GM23338 (cell line): Measurements from ENCODE around the gene TCP11L2. TPM values are rescaled to one million over a fixed set of nuclear protein-coding genes. Genes with fewer than 3 reads are reported as not detected.
A peak's percentile ranks its signal among the peaks of the same experiment; 100 is the strongest.

Source experiments
- ATAC-seq: fragments of 200-7000 bp; cut with Tn5 transposase; 3 replicates; pipeline ENCODE4 v1.9.1; 2020
- DNase-seq: peaks from one replicate; pipeline ENCODE4 v3.0.0-alpha.2; 2015; ENCODE audit warnings: low spot score
- H2AFZ ChIP-seq: fragments of 200-600 bp; sonication (generic); 2 replicates; pipeline ENCODE4 v1.8.0; 2016; ENCODE audit warnings: antibody characterized with exemption, mild to moderate bottlenecking, moderate library complexity
- H3F3A ChIP-seq: fragments of 200-600 bp; sonication (generic); replicated peaks from 2 replicates; pipeline ENCODE4 v1.8.0; 2017; ENCODE audit warnings: antibody characterized with exemption, mixed run types, low read depth
- H3K27ac ChIP-seq: fragments of 200-600 bp; sonication (generic); 2 replicates; pipeline ENCODE4 v1.6.1; 2016; ENCODE audit warnings: low read depth
- H3K27me3 ChIP-seq: fragments of 200-600 bp; sonication (generic); 2 replicates; pipeline ENCODE4 v1.8.0; 2016; ENCODE audit warnings: mild to moderate bottlenecking, mixed run types, moderate library complexity; ENCODE audit not compliant: insufficient read depth
- H3K36me3 ChIP-seq: fragments of 200-600 bp; sonication (generic); 2 replicates; pipeline ENCODE4 v1.8.0; 2016; ENCODE audit warnings: mild to moderate bottlenecking; ENCODE audit not compliant: insufficient read depth
- H3K4me1 ChIP-seq: fragments of 200-600 bp; sonication (generic); 2 replicates; pipeline ENCODE4 v1.8.0; 2016; ENCODE audit warnings: mild to moderate bottlenecking, moderate library complexity; ENCODE audit not compliant: insufficient read depth
- H3K4me2 ChIP-seq: fragments of 200-600 bp; sonication (generic); 2 replicates; pipeline ENCODE4 v1.7.1; 2017; ENCODE audit warnings: mixed run types
- H3K4me3 ChIP-seq: fragments of 200-600 bp; sonication (generic); 2 replicates; pipeline ENCODE4 v1.6.1; 2016; ENCODE audit warnings: mixed run types
- H3K79me2 ChIP-seq: fragments of 200-600 bp; sonication (generic); replicated peaks from 2 replicates; pipeline ENCODE4 v1.8.0; 2017; ENCODE audit warnings: mild to moderate bottlenecking; ENCODE audit not compliant: insufficient read depth
- H3K9me2 ChIP-seq: fragments of 200-600 bp; sonication (generic); 2 replicates; pipeline ENCODE4 v1.8.0; 2017; ENCODE audit not compliant: insufficient read depth
- H4K20me1 ChIP-seq: fragments of 200-600 bp; sonication (generic); replicated peaks from 2 replicates; pipeline ENCODE4 v1.8.0; 2017; ENCODE audit warnings: mild to moderate bottlenecking; ENCODE audit not compliant: insufficient read depth
- H3K27ac Mint-ChIP-seq: 2 replicates; pipeline ENCODE4 v1.8.0; 2020; ENCODE audit warnings: inconsistent platforms, mild to moderate bottlenecking, moderate library complexity, mixed read lengths
- H3K27me3 Mint-ChIP-seq: 3 replicates; pipeline ENCODE4 v1.8.0; 2022; ENCODE audit warnings: low read depth, mild to moderate bottlenecking, moderate library complexity, mixed read lengths, inconsistent platforms; ENCODE audit not compliant: insufficient read depth, poor library complexity
- H3K36me3 Mint-ChIP-seq: 3 replicates; pipeline ENCODE4 v1.8.0; 2021; ENCODE audit warnings: low read depth, mild to moderate bottlenecking, inconsistent platforms, moderate library complexity, mixed read lengths
- H3K4me1 Mint-ChIP-seq: 3 replicates; pipeline ENCODE4 v1.8.0; 2020; ENCODE audit warnings: mild to moderate bottlenecking, inconsistent platforms, mixed read lengths
- H3K4me3 Mint-ChIP-seq: 3 replicates; pipeline ENCODE4 v1.8.0; 2021; ENCODE audit warnings: moderate library complexity, mild to moderate bottlenecking, inconsistent platforms, mixed read lengths
- H3K9me3 Mint-ChIP-seq: 3 replicates; pipeline ENCODE4 v1.8.0; 2020; ENCODE audit warnings: moderate library complexity, mild to moderate bottlenecking, inconsistent platforms, mixed read lengths
- CREB1 ChIP-seq: fragments of 250-450 bp; sonication (Bioruptor Pico); IDR thresholded peaks from 2 replicates; pipeline ENCODE4 v1.5.0; 2020; ENCODE audit warnings: low read depth, mild to moderate bottlenecking, moderate library complexity
- CTCF ChIP-seq, 2 experiments: fragments of 200-600 bp in 1 of 2; sonication (generic) in 1 of 2; conservative IDR thresholded peaks; 2 replicates each; pipeline versions ENCODE4 v1.5.1 to v1.6.1; 2016 to 2017; ENCODE audit warnings: antibody characterized with exemption in 2 of 2, low read depth in 2 of 2, mild to moderate bottlenecking in 2 of 2, moderate library complexity in 1 of 2
- ETS1 ChIP-seq: IDR thresholded peaks from 2 replicates; pipeline ENCODE4 v1.6.1; 2016; ENCODE audit warnings: antibody characterized with exemption
- EZH2 ChIP-seq: fragments of 200-600 bp; sonication (generic); IDR thresholded peaks from one replicate; pipeline ENCODE4 v1.8.0; 2017; ENCODE audit warnings: antibody characterized with exemption, mild to moderate bottlenecking, low read depth; ENCODE audit not compliant: unreplicated experiment
- EZH2phosphoT487 ChIP-seq: fragments of 200-600 bp; sonication (generic); IDR thresholded peaks from one replicate; pipeline ENCODE4 v1.8.1; 2018; ENCODE audit warnings: antibody characterized with exemption; ENCODE audit not compliant: unreplicated experiment
- JUNB ChIP-seq: IDR thresholded peaks from one replicate; pipeline ENCODE4 v1.6.1; 2016; ENCODE audit warnings: antibody characterized with exemption; ENCODE audit not compliant: unreplicated experiment
- NANOG ChIP-seq: IDR thresholded peaks from 2 replicates; pipeline ENCODE4 v1.6.1; 2016; ENCODE audit warnings: antibody characterized with exemption, borderline replicate concordance
- POLR2AphosphoS5 ChIP-seq: IDR thresholded peaks from 2 replicates; pipeline ENCODE4 v1.6.1; 2016; ENCODE audit warnings: antibody characterized with exemption, low read depth
- REST ChIP-seq: IDR thresholded peaks from one replicate; pipeline ENCODE4 v1.6.1; 2018; ENCODE audit warnings: antibody characterized with exemption; ENCODE audit not compliant: unreplicated experiment
- STAT1 ChIP-seq: IDR thresholded peaks from one replicate; pipeline ENCODE4 v1.6.1; 2016; ENCODE audit warnings: antibody characterized with exemption; ENCODE audit not compliant: unreplicated experiment
- ZNF114 ChIP-seq: fragments of 250-450 bp; sonication (Bioruptor Pico); IDR thresholded peaks from 2 replicates; pipeline ENCODE4 v1.5.0; 2020; ENCODE audit warnings: mild to moderate bottlenecking, moderate library complexity
- ZNF331 ChIP-seq: fragments of 250-450 bp; sonication (Bioruptor Pico); IDR thresholded peaks from 2 replicates; pipeline ENCODE4 v1.5.0; 2020; ENCODE audit warnings: low read depth, mild to moderate bottlenecking, moderate library complexity
- polyA plus RNA-seq: library from polyadenylated mRNA; unstranded; fragments of >200 nt; fragmentation: Nextera tagmentation; extraction: Ambion mirVana; gene quantifications from 2 replicates; pipeline ENCODE4 v1.2.1, GENCODE V29; 2016
- total RNA-seq: library from RNA; depleted of rRNA; stranded (reverse); fragments of >200 nt; shearing (Covaris generic); gene quantifications from 2 replicates; pipeline ENCODE4 v1.2.3, GENCODE V29; 2014

Gene TCP11L2
- total and polyA plus RNA-seq, 2 experiments from 2014 or later: 1.4 to 4.4 TPM

- no peak overlapping the region for H3K4me3 Mint-ChIP-seq
- Histone ChIP-seq H3K36me3 (no peaks in the 10 kb centered on the region), H3K9me2 (no peaks in the 10 kb centered on the region), H3F3A (no peaks in the 10 kb centered on the region), H3K79me2 (no peaks in the 10 kb centered on the region), H2AFZ (no peak overlapping the region), H3K4me3 (no peak overlapping the region), H3K4me2 (no peak overlapping the region), H3K27me3 (no peaks in the 10 kb centered on the region), H3K27ac (no peak overlapping the region), H3K4me1 (no peaks in the 10 kb centered on the region), H4K20me1 (no peaks in the 10 kb centered on the region)
- H3K27ac Mint-ChIP-seq: no peak overlapping the region
- DNase-seq (no peak), ATAC-seq (no peak)
- no peak for TF ChIP-seq STAT1
- no peak for TF ChIP-seq REST
- TF ChIP-seq ZNF114 (CRISPR knock-in tag): no peak
- TF ChIP-seq EZH2phosphoT487: no peak
- peaks cover 9% of the 10 kb centered on the region for H3K27me3 Mint-ChIP-seq
- no peaks in the 10 kb centered on the region; the same call in 2 of the 3 replicates for H3K36me3 Mint-ChIP-seq
- H3K4me1 Mint-ChIP-seq: peaks cover 4% of the 10 kb centered on the region; the same call in 2 of the 3 replicates
- H3K9me3 Mint-ChIP-seq: no peaks in the 10 kb centered on the region
Measured at GRCh38 chr12:106353175-106353574, 50.6 kb downstream of the TCP11L2 start.

GRCh38 chr12:106357549-106358395, 55.2 kb downstream of the TCP11L2 start, which contains the start of gene POLR3B:
POLR3B (plus strand) TSS chr12:106357748; CDS start chr12:106357880, 132 bp downstream.
- peak within 1 kb of the TSS; percentile 83 for H3K27ac ChIP-seq
- Mint-ChIP-seq H3K4me3 (peak within 1 kb of the TSS; percentile 94), H3K4me1 (peaks cover 8% of the 10 kb centered on the region), H3K27me3 (peaks cover 12% of the 10 kb centered on the region), H3K9me3 (no peaks in the 10 kb centered on the region), H3K36me3 (no peaks in the 10 kb centered on the region; the same call in 2 of the 3 replicates), H3K27ac (peak within 1 kb of the TSS; percentile 85)
- peak within 1 kb of the TSS; percentile 78 for H3K4me3 ChIP-seq
- H3K4me1 ChIP-seq: peaks cover 8% of the 10 kb centered on the region; the same call in 1 of the 2 replicates
- H2AFZ ChIP-seq: peak within 1 kb of the TSS; percentile 95; the same call in 1 of the 2 replicates
- H3K79me2 ChIP-seq: peaks cover 30% of the 10 kb centered on the region
- no peaks in the 10 kb centered on the region for H3K36me3 ChIP-seq
- no peaks in the 10 kb centered on the region for H3K9me2 ChIP-seq
- H3K4me2 ChIP-seq: peak within 1 kb of the TSS; percentile 91
- ATAC-seq (peak; percentile 91), DNase-seq (peak; percentile 97)
- H3F3A ChIP-seq: no peaks in the 10 kb centered on the region
- no peaks in the 10 kb centered on the region for H3K27me3 ChIP-seq
- H4K20me1 ChIP-seq: no peaks in the 10 kb centered on the region; the same call in 1 of the 2 replicates
- peak; percentile 72 to 91 for TF ChIP-seq CTCF (conservative IDR thresholded peaks at IDR 0.05; ENCODE audit: low read depth in 2 of 2)
- no peak for TF ChIP-seq NANOG
- peak; percentile 52; the same call in 1 of the 2 replicates for TF ChIP-seq ETS1
- no peak for TF ChIP-seq JUNB
- peak; percentile 45; the same call in 1 of the 2 replicates for TF ChIP-seq CREB1 (CRISPR knock-in tag)
- peak; percentile 90 for TF ChIP-seq POLR2AphosphoS5
- no peak for TF ChIP-seq EZH2phosphoT487
- no peak for TF ChIP-seq STAT1
- TF ChIP-seq EZH2: no peak
- no peak for TF ChIP-seq ZNF331 (CRISPR knock-in tag)
- no peak for TF ChIP-seq ZNF114 (CRISPR knock-in tag)
- no peak for TF ChIP-seq REST
